Stimulated activated CD8-positive, alpha-beta memory T cell treated with anti-CD3 and anti-CD28 coated beads, Interleukin-4, amount 100 ng/mL, for 48 hours (primary cell): ENCODE measurements around the gene OPCML.

ENCODE experiments used
- DNase-seq: peaks from one replicate; pipeline ENCODE4 v3.0.0-alpha.2; 2020

OPCML gene

GRCh38 chr11:133115099-133115498 is 417.2 kb downstream of the OPCML start:
- DNase-seq = no peak

DNA sequence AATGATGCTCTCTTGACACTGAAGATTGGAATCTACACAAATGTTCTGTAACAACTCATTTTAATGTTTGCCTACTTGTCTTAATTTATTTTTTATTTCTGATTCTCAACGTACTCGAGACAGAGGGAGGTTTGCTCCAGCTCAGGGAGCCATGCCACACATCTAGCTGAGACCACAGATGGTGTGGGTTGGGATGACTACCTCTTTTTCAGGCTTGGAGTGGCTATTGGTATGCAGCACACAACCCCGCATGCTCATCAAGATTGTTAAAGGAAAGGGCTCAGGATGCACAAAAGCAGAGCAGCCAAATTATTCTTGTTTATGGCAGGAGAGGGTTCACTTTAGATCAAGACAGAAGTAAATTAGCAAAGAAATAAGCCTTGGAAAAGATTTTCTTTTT is 424.5 kb downstream of the OPCML start:
- no peak for DNase-seq

GRCh38 chr11:133107136-133107535 is 425.2 kb downstream of the OPCML start:
- DNase-seq = no peak

GRCh38 chr11:133106417-133106816 is 425.9 kb downstream of the OPCML start:
- no peak for DNase-seq

- DNase-seq = no peak
Observed at GRCh38 chr11:133104009-133104744, 428.1 kb downstream of the OPCML start.

- no peak for DNase-seq
Observed at GRCh38 chr11:133096981-133097380, 435.3 kb downstream of the OPCML start.

GRCh38 chr11:133086518-133086917 is 445.8 kb downstream of the OPCML start:
- no peak for DNase-seq

DNA sequence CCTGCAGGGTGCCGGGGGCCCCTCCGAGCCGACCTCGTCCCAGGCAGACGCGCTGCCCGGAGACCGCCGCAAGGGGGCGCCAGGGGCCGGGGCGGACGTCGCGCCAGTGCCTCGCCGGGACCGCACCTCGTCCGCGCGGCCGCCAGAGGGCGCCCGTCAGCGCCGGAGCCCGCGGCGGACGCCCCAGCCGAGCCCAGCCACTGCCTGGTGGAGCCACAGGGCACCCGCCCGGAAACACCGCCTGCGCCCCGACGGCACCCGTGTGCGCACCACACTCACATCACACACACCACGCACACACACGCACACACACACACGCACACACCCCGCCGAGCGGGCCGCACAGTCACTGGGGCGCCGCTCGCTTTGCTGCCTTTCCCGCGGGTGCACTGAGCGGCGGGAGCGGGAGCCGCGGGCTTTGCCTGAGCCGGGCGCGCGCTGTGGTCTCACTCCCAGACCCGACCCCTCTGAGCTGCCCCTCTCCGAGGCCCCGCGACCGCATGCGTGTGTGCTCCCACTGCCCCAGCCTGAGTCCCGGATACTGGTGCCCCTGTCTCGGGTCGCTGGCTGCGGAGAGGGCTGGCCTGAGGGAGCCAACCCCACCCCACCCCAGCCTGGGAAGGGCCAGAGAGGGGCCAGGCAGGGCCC is 449.3 kb downstream of the OPCML start:
- peak; percentile 85 for DNase-seq

- peak; percentile 37 for DNase-seq
Observed at GRCh38 chr11:133082453-133082781, 449.9 kb downstream of the OPCML start.

DNA sequence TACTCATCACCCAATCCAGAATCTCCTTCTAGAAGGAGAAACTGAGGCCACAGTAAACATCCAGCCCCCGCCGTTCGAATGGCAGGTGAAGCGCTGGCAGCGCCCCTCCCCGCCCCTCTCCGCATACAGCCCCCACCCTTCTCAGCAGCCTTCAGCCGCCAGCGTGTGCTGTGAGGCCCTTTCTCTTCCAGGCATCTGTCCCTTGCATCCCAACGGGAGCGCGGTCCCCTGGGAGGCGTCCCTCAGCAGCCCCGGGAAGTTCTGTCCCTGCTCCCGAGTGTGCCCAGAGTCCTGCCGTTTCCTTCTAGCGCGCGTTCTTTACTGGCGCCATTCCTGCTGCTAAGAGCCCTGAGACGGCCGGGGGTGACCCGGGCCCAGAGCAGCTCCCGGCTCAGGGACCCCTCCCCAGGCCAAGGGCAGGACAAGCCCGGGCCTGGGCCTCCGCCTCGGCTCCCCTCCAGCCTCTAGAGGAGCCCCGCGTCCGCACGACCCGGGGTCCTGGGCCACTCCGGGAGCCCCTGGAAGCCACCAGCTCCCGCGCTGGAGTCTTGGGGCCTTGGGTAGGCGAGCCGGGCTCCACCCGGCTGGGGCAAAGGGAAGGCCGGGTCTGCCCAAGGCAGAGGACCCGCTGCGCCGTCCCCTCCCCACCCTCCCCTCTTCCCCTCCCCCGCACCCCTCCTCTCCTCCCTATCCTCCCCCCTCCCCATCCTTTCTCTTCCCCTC is 450.4 kb downstream of the OPCML start:
- DNase-seq = no peak

DNA sequence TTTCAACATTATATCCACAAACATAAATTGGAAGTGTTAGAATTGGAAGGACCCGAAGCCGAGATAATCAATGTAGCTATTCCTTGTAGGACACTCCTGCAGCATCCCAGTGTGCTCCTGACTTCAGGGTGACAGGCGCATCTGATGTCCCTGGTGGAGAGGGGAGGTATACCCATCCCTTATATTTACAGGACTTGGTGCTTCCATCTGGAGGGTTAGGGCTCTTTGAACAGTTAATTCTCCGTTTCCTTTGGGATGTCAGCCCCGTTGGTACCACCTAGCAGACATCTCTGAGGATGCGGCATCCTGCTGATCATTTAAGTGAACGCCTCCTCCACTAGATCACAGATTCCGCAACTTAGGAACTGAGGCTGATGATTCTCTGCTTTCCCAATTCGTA is 451.3 kb downstream of the OPCML start:
- no peak for DNase-seq

- peak; percentile 59 for DNase-seq
Observed at GRCh38 chr11:133078591-133079404, 453.5 kb downstream of the OPCML start.

- no peak for DNase-seq
Observed at GRCh38 chr11:133078012-133078411, 454.3 kb downstream of the OPCML start.

GRCh38 chr11:133075351-133075750 is 456.9 kb downstream of the OPCML start:
- DNase-seq = no peak

DNA sequence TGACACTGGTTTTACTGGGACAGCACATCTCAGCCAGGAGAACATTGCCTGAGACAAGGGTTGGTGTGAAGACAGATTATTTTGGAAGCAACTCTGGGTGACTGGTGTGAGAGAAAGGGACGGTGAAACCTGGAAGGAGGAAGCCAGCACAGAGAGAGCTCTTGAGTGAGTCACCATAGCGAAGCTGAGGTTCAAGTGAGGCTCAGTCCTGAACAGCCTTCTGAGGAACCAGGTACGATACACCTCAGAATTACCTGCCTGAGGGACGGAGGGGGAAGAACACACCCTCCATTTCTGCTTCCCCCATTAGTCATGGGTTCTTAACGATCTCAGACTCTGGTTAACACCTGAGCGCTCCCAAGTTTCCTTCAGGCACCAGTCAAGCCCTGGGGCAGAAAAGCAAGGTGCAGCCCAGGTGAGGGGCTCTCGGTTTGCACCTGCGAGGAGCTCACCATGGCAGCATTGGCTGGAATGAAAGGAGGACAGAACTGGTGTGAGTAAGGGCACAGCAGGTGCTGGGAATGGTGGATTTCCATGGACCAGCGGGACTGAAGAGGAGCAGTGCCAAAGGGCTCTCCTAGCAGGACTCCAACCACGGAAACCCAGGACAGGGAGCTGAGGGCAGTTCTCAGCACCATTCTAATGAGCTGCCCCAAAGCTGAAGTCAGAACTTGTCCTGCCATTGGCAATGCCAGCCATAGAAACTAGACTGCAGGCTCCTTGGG is 459.3 kb downstream of the OPCML start:
- DNase-seq = no peak

DNA sequence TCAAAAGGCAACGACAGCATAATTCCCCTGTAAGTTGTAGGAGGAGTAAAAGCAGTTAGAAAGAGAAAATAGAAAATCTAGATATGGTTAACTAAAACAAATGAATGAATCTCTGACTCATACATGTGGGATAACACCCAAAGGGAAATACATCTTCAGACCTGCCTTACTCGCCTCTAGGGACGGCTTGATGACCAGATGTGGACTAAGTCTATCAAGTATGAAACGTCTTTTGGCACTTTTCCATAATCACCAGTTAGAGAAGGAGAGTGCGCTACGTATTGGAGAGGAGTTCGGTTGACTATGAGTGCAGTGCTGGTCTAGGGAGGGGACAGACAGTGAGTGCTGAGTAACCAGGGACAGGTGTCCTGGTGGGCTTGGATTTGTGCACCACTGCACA is 459.9 kb downstream of the OPCML start:
- no peak for DNase-seq

- no peak for DNase-seq
Observed at GRCh38 chr11:133070791-133071190, 461.5 kb downstream of the OPCML start.

GRCh38 chr11:133070021-133070713 is 462.1 kb downstream of the OPCML start:
- no peak for DNase-seq

DNA sequence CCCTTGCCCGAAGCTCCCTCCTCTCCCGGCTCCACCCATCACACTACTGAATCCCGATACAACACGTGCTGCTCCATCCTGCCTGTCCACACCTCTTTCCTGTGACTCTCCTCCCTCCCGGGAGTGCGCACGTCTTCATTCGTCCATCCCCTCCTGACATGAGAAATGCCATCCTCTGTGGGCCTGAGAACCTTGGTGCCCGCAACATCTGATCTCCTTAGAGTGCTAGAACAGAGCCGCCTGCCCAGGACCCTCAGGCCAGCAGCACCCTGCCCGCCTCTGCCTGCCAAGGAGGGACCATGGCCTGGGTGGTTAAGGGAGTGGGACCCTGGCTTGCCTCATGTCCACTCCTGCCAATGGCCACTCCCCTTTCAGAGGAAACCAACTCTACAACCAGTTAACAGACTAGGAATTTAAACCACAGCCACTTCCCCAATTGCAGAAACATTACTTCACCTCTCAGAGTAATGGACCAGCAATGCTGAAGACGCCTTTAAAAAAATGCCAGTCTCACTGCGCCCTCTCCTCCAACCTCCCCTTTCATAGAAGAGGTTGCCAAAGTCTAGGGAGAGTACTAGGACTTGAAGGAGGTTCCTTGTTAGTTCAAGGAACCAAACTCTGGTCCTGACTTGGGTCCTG is 466.3 kb downstream of the OPCML start:
- no peak for DNase-seq

GRCh38 chr11:133064961-133065360 is 467.3 kb downstream of the OPCML start:
- no peak for DNase-seq

DNA sequence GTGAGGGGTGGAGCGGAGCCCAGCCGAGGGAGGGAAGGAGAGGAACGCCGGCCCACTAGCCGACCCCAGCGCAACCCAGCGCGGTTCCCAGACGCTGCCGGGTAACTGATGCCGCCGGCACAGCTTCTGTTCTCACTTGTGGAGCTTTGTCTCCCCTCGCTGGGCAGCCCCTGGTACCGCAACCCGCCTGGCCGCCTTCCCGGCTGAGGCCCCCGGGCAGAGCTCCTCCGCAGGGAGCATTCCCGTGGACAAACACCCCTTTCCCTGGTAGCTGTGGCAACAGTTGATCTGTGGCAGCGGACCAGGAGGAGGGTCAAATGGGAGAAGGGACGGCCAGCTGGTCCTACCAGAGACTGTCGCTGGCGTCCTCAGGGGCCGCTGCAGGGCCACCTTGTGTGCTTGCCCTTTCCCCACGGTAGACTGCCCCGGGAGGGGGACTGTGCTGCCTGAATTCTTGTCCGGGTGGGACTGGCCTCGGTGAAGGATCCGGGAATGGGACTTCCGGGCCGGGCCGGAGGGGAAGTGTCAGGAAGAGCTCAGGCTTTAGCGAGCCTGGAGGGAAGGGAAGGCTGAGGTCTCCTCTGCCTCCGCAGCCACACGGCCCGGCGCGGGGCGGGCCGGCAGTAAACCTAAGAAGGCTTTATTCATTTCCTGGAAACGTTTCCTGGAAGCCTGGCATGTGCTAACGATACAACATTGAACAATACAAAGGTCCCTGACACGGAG is 468.0 kb downstream of the OPCML start:
- peak; percentile 37 for DNase-seq
